NK-92 (cell line): ENCODE data around the gene CLDN7.

Experiments
- DNase-seq: peaks from one replicate; lab custom pipeline; 2025; ENCODE audit not compliant: unreplicated experiment; lab: John Stamatoyannopoulos, UW

Gene CLDN7

GRCh38 chr17:7221278-7222092 is 40.8 kb downstream of the CLDN7 start:
- no peak for DNase-seq

DNA sequence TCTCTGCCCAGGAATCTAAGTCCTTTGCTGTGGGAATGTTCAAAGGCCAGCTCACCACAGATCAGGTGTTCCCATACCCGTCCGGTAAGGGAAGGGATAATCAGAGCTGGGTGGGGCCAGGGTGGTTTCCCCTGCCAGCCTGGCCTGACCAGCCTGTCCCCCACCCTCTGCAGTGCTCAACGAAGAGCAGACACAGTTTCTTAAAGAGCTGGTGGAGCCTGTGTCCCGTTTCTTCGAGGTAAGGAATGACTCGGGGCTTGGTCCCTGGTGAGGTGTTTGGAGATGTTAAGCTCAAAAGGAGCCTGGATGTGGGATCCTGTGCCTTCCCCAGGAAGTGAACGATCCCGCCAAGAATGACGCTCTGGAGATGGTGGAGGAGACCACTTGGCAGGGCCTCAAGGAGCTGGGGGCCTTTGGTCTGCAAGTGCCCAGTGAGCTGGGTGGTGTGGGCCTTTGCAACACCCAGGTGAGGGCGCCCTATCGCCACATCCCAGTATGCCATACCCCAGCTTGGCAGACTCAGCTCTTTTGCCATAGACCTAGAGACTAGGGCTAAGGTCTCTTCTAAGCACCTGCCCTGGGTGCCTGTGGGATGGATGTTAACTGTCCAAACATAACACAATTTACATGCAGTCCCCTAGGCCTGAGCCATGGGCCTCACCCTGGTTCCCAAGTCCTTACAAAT is 41.5 kb downstream of the CLDN7 start:
- no peak for DNase-seq

DNA sequence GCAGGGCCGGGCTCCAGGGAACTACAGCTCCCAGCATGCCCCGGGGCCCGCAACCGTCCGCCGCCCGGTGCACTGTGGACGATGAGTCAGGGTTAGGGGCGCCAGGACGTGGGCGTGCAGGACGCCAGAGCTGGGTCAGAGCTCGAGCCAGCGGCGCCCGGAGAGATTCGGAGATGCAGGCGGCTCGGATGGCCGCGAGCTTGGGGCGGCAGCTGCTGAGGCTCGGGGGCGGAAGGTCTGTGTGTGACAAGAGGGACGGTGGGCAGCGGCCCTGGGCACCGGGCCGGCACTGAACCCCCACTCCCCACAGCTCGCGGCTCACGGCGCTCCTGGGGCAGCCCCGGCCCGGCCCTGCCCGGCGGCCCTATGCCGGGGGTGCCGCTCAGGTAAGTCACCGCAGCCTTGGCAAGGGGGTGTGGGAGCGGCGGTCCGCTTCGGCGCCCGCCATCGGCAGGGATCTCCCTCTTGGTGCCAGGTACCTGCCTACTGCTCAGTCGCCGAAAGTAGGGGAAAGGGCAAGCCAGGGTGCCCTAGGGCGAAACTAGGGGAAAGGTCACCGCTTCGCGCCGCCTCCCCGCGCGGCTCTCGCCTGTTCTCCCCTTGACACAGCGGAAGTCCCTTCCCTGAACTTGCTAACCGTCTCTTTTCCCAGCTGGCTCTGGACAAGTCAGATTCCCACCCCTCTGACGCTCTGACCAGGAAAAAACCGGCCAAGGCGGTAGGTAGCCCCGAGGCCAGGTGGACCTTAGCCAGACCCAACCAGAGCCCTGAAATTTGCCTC is 42.3 kb downstream of the CLDN7 start, which contains the start of the genes ACADVL and DLG4:
Gene ACADVL, plus strand, starts transcription at position 127 of the 781 bp plus-strand sequence. Its CDS starts 47 bp downstream, at position 174.
Gene DLG4, minus strand, starts transcription at position 25 of the 781 bp plus-strand sequence.
- no peak for DNase-seq

DNA sequence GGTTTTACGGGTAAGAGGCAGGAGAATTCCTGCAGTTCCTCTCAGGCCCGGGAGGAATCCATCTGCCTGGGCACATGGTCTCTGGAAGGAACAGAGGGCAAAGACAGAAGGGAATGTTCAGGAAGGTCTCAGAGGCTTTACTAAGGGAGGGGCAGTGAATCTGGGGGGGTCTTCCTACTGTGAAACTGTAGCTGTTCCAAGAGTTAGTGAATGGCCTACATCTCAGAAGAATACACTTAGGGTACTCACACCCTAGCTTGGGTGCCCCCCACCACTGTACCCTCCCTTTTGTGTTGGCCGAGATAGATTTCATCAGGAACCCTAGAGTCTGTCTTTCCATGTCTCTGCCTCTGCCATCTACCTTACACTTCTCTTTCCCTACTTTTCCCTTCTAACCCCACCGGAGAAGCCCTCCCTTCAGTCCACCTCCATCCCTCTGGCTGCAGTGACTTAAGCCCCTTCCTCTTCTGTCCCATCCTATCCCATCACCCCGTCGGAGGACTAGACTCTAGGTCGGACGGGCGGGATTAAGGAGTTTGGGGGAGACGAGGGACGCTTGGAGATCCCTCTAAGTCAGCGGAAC is 43.0 kb downstream of the CLDN7 start:
- no peak for DNase-seq

GRCh38 chr17:7218758-7219157 is 43.5 kb downstream of the CLDN7 start:
- no peak for DNase-seq

- DNase-seq: no peak
These were observed 44.1 kb downstream of the CLDN7 start for GRCh38 chr17:7218166-7218565.

DNA sequence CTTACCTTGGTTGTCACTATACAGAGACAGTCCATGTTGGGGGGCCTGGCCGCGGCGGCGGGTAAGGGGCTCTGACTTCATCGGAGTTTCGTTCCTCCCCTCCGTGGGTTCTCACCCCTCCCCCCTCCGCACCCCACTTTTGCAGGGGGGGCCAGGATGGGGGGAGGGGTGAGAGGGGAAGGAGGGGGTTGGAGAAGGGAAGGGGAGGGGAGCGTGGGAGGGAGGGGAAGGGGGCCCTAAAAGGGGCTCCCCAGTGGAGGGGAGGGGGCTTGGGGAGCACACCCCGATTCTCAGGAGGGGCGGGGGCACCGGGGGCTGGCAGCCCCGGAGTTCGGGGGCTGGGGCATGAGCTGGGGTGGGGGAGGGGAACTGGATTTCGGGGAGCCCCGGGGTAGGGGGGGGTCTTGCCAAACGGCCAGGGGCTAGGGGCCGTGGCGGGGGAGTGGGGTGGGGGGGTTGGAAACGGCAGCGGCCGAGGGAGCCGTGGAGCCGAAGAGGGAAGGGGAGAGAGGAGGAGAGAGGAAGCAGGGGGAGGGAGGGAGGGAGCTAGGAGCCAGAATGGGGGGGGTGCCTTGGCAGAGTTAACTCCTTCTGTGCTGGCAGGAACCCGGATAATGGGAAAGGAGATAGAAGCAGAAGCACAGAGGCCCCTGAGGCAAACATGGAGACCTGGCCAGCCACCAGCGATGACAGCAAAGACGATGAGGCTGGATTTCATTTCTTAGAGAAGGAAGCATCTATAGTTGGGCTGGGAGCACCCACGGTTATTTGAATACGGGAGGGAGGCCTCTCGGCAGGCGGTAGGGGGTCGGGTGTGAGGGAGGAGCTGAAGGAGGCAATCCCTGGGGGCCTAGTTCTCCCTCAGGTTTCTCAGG is 44.9 kb downstream of the CLDN7 start:
- DNase-seq: no peak

DNA sequence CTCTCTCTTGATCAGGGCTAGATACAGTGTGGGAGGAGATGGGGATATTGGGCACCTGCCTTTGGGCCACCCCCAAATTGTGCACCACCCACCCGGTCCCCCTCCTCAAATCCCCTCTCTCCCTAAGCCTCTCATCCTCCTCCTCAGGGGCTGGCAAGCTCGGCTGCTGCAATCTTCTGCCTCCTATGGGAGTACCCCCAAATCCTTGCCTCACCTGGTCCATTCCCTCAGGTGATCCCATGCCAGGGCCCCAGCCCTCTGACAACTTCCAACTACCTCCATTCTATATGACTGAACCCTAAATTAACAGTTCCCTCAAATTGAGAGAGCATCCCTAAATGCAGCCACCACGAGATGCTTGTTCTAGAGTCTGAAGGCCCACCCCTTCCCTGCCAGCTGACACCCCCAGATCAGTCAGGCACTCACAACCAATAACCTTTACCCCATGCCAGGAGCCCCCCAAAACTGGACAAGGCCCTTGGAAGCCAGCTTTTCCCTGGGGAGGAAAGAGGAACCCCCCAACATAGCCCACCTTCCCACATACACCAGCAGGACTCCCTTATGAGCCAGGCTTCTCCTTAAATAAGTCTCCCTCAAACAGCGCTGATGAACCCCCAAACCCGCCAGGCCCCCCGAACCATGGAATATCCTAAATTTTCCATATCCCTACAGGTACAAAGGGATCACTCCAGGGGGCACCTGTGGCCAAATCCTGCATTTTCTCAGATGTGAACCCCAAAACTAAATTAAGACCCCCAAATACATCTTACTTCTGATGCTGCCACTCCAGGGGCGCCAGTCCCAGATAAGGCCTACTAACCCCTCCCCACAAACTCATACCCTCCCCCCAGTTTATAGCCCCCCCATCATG is 45.8 kb downstream of the CLDN7 start:
- no peak for DNase-seq

DNA sequence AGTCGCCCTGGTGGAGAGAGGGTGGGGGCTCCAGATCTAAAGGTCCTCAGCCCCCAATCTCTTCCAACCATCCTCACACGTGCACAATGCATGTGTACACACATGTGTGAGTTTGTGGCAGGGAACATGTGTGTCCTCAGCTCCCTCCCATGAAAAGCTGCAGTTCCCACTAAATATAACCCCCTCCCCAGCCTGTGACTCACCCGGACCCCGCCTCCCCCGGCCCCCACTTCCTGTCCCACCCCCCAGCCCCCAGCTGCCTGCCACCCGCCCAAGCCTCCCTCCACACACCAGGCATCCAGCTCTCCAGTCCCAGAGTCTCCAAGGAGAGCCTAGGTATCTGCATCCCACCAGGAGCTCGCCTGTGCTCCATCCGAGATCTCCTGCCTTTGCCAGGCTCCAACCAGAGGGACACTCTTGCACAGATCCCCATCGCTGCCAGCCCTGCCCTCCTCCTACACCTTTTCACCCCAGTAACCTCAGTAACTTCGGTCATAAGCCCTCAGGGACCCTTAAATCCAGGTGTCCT is 46.6 kb downstream of the CLDN7 start:
- no peak for DNase-seq

- no peak for DNase-seq
These were observed 47.1 kb downstream of the CLDN7 start for GRCh38 chr17:7215136-7215638.

DNA sequence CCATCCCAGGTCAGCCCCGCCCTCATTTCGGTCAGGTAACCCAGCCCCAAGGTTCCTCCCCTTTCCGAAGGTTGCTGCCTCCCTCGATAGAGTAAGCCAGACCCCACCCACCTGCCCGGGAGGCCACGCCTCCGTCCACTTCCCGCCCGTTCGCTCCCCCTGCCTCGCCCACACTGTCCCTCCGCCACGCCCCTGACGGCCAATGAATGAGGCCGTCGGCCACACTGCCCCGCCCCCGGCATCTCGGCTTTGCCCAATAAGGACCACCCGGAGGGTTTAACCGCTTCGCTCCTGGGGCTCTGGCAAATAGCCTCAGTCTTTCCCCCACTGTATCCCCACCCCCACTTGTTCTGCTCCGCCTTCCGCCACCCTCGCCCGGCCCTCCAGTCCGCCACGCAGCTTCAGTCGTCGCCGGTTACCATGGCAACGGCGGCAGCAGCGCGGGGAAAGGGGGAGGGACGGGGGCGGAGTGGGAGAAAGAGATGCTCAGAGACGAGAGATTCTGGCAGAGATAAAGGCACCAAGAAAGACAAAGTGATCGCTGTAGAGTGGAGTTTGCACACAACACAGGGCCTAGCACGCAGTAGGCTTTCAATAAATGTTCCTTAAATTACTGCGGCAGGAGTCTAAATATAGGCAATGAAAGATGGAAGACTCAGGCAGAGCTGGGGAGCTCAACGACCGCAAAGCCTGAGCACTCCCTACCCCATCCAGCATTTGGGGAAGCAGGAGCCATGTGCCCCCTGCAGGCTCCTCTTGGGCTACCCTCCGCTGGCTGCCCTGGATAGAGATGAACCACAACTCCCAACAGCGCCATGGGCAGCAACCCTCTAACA is 47.8 kb downstream of the CLDN7 start:
- peak; percentile 98 for DNase-seq

- DNase-seq: no peak
These were observed 48.4 kb downstream of the CLDN7 start for GRCh38 chr17:7213895-7214299.

DNA sequence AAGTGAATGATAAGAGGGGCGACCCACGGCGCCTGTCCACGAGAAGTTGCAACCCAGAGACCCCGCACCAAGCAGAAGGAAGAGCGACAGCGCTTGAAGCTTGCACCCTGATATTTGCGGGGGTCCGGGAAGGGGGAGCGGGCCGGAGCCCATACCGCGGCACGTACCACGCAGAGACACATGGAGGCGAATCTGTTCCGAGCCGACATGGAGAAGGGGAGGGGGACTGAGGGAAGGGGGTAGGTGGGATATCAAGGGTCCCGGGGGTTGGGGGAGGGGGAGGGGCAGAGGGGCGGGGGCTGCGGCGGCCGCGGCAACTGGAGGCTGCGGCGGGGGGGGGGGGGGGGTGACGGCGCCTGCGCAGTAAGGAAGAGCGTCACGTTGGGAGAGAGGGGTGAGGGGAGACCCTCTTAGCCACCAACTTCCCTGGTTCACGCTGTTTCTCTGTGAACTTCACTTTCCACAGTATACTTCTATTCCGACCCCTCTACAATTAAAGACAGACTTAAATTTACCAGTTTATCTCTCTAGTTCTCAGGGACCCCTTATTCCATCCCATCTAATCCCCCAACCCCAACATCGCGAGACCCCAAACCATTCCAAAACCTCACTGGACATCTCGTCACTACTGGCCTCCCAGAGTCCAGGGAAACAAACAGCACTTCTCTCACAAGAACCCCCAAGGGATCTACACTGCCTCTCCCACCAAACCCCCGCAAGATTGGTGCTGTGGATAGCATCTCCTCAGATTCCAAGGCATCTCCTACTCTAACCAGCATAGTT is 50.6 kb downstream of the CLDN7 start:
- no peak for DNase-seq
